HG03571 (cell line): ENCODE measurements around the gene MAP3K7.

Source experiments
- ATAC-seq: cut with Tn5 transposase; IDR thresholded peaks from one replicate; pipeline ENCODE4 v1.9.1; 2021; ENCODE audit not compliant: unreplicated experiment

The MAP3K7 gene

GRCh38 chr6:90485635-90486277 lies 101.1 kb downstream of the MAP3K7 start:
- ATAC-seq, result no peak

GRCh38 chr6:90484903-90485302 lies 102.0 kb downstream of the MAP3K7 start:
- ATAC-seq, result no peak

GRCh38 chr6:90484385-90484784 lies 102.5 kb downstream of the MAP3K7 start:
- no peak for ATAC-seq

DNA sequence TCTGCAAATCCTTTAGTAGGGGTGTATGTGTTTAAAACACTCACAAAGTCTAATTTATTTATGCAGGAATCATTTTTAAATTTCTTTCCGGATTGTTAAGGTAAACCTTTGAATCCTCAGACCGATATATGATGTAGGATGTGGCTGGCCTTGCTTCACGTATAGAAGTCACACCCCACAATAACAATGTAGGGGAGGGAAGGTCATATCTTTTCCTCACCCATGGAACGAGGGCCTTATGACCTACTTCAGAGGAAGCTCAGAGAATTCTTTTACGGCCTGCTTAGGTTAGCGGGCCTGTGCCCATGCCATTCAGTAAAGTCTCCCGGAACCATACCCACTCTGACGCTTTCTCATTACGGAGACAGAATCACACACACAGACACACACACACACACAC lies 102.9 kb downstream of the MAP3K7 start:
- ATAC-seq, result no peak

DNA sequence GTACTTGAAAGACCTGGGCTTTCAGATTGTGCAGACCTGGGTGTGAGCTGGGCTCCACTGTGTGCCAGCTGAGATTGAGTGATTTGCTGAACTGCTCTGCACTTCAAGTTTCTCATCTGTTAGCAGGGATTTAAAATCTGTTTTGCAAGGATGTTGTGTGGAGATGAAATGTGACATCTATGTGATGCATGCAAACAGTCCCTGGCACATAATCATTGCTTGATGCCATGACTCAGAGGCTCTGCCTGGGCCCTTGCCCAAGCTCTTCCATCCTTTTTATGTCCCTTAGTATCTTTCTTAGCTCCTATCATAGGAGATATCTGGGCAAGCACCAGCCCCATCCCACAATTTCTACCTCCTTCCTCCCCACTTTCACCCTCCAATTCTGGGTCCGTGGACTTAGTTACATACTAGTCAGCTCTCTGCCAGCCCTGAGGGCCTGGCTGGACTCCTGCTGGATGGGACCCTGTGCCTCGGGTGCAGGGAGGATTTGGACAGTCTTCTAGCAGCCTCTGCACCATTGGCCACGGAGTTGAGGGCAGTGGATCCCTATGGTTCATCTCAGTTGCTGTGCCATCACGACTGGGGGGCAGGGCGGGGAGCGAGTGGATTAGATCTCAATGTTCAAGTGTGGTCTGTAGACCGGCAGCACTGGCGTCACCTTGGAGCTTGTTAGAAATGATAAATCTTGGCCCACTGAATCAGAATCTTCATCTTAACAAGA lies 103.6 kb downstream of the MAP3K7 start:
- ATAC-seq, result no peak

- ATAC-seq, result no peak
Measured at GRCh38 chr6:90480666-90481065, 106.2 kb downstream of the MAP3K7 start.

DNA sequence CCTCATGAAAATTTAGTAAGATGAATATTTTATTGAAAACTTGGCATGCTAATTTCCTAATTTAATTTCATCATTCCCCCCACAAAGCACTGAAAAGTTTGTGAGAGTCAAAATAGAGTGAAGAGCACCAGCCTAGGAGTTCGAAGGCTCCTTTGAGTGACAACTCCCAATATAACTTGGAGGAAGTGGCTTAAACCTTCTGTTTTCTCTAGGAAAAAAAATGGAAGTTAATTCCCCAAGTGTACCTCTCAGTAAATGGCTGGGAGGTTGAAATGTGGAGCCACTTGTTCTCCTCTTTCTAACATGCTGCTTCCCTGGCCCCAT lies 107.3 kb downstream of the MAP3K7 start:
- ATAC-seq, result no peak

- ATAC-seq, result peak; percentile 58
Measured at GRCh38 chr6:90478789-90479602, 107.9 kb downstream of the MAP3K7 start.

GRCh38 chr6:90478278-90478677 lies 108.6 kb downstream of the MAP3K7 start:
- no peak for ATAC-seq

DNA sequence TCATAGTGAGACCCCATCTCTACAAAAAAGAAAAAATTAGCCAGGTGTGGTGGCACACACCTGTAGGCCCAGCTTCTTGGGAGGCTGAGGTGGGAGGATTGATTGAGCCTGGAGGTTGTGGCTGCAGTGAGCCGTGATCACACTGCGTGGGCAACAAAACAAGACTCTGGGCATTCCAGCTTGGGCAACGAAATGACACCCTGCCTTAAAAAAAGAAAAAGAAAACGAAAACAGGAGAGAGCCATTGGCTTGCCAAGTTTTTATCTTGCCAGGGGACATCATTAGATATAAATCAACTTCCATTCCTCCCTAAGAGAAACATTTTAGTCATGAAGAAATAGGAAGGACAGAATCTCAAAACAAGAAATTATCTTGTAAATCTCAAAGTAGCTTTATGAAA lies 109.5 kb downstream of the MAP3K7 start:
- no peak for ATAC-seq

DNA sequence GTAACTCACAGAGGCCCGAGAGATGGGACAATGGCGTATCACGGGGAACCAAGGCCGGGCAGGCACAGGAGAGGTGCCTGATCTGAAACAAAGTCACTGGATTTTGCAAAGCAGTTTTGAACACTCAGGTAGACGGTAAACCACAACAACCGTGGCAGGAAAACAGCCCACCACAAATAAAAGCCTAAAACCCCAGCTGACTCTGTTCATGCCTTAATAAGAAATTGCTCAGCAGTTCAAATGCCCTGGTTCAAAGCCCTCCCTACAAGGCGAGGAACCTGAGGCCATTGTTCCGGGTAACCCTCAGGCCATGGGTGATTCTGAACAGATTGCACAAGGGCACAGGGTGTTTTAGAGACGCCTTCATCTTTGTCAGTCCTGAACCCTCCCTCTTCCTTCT lies 114.2 kb downstream of the MAP3K7 start:
- ATAC-seq, result no peak

DNA sequence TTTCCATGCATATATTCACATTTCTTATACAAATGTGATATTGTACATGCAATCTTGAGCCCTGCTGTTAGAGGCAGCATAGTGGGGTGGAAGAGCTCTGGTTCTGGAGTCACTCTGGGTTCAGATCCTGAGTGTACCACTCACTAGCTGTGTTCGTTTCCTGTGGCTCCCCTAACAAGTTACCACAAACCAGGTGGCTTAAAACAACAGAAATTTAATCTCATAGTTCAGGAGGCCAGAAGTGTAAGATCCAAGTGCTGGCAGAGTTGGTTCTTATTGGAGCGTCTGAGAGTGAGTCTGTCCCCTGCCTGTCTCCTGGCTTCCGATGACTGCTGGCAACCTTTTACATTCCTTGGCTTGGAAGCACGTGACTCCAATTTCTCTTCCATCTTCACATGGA lies 115.6 kb downstream of the MAP3K7 start:
- ATAC-seq, result no peak

DNA sequence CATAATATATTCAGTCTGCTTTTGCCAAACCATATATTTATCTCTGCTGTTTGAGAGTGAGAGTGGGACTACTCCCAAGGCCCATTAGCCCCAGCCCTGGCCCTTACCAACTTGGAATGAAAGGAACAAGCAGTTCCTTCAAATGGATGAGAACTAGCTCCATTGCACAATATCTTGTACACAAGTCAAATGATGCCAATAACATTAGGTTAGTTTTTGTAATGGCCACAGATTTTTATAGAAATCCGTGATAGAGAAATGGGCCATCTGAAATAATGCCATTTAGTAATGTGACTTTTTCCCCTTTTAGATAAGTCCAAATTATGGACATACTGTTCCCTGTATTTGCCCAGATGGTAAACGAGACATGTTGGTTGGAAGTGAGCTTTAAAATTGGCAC lies 117.0 kb downstream of the MAP3K7 start:
- no peak for ATAC-seq

- ATAC-seq, result no peak
Measured at GRCh38 chr6:90468859-90469258, 118.0 kb downstream of the MAP3K7 start.

DNA sequence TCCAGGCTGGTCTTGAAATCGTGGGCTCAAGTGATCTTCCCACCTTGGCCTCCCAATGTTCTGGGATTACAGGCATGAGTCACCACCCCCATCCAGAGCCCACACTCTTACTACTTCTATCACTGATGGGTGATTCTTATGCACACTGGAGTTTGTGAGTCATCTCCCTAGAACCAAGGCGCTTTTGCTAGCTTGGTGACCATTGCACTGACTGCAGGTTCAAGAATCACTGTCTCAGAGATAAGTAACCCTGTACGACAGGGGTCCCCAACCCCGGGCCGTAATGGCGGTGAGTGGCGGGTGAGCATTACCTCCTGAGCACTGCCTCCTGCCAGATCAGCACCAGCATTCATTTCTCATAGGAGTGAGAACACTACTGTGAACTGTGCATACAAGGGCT lies 118.8 kb downstream of the MAP3K7 start:
- no peak for ATAC-seq

- no peak for ATAC-seq
Measured at GRCh38 chr6:90467546-90467945, 119.3 kb downstream of the MAP3K7 start.

DNA sequence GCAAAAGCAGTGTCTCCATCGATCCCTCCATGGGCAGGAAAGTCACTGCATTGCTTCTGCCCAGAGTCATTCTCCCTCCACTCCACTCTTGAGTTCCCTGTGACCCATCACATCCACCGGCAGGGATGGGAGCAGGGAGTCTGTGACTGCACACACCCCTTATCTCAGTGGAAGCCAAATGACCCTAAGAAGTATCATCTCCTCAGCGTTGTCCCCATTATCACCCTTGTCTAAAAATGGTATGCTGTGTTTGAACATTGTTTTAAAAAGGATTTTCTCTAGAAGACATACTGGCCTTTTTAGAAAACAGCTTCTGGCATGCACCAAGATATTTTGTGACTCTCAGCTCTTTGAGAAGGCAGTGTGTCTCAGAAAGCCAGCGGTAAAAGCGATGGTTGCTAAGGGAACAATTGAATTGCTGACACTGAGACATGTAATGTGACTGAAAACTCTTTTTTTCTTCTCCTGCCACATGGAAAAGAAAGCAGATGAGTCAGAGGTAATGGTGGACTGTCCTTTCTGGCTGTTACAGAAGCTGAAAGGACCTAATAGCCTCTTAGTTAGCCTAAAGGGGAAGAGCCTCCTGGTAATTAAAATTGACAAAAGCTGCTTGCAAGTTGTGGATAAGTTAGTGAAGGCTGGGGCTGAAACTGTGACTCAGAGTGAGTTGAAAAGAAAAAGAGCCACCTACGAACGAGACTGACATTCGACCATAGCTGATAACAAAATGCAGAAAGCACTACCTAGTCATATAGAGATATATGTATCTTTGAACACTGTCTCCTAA lies 120.5 kb downstream of the MAP3K7 start:
- ATAC-seq, result no peak

GRCh38 chr6:90465686-90466085 lies 121.2 kb downstream of the MAP3K7 start:
- no peak for ATAC-seq

DNA sequence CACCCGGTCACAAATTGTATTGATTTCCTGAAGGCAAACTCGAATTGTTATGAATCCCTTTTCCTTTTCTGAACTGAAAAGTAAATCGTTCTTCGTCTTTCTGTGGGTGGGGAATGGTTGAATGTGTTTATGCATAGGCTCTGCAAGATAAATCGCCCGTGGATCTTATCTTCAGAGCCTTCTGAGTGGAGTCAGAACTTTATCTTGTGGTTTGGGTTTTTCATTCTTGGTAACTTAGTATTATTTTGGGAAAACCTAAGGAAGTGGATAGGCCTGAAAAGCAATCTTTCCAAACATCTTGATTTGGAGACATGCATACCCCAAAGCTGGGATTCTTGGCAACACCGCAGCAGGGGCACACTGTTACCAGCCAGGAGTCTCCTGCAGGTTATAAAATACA lies 122.4 kb downstream of the MAP3K7 start:
- ATAC-seq, result no peak

DNA sequence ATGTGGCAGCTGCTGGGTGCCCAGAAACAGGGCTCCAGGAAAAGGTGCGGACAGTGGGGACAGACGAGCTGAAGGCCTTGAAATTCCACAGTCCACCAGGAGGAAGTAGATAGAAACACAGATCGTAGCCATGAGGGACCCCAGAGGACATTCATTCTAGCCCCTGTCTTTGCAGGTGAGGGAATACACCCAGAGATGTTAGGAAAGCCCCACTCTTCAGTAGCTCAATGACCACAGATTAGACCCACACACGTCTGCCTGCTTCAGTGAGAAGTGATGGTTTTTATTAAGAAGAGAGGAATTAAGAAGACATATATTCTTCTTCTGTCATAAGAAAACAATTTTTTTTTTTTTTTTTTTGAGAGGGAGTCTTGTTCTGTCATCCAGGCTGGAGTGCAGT lies 123.0 kb downstream of the MAP3K7 start:
- ATAC-seq, result no peak
